ENCODE measurements around the gene RTL9.
"Not testable (repeated sequence)": the region's sequence is repeated elsewhere in the genome, so short reads cannot be mapped to it uniquely, and the experiment has no call there.

RTL9 gene

GRCh38 chrX:110346681-110347080, 12.0 kb upstream of the RTL9 start:
- no peak for DNase-seq

- no peak for DNase-seq
These were observed 625 bp downstream of the RTL9 start for GRCh38 chrX:110359273-110359672.

GRCh38 chrX:110363244-110363643, 4.6 kb downstream of the RTL9 start:
- no peak for DNase-seq

DNA sequence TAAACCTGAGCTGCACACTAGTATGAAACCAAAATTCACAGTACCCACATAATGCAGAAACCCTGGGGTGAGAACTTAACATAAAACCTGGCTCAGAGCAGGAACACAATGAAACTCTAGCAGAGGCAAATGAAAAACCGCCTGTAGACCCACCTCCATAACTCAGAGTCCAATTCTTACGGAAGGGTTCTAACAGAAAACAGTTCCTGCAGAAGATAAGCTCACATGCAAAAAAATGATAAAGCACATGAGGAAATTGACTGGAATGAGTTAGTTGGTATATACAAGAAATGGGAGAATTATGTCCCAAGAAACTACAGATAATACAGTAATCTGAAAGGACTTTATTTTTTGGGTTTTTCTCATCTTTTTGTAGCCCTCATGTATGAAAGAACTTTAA, 14.7 kb downstream of the RTL9 start:
- no peak for DNase-seq

GRCh38 chrX:110374559-110374958, 15.9 kb downstream of the RTL9 start:
- DNase-seq: no peak

GRCh38 chrX:110381216-110381615, 22.6 kb downstream of the RTL9 start:
- no peak for DNase-seq

DNA sequence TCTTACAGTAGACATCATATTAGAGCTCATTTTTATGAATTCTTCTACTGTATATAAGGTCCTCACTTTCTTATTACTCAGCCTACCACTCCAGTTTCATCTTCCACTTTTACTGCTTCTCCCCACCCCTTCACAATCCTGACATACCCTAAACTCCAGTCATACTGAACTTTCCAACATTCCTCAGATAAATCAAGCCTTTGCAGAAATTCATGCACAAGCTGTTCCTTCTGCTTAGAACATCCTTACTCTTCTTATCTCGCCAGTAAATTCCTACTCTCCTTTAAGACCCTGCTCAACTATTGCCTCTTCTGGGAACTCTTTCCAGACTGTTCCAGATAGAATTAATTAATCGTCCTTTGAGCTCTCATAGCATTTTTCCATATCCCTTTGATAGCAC, 24.8 kb downstream of the RTL9 start:
- DNase-seq: no peak

DNA sequence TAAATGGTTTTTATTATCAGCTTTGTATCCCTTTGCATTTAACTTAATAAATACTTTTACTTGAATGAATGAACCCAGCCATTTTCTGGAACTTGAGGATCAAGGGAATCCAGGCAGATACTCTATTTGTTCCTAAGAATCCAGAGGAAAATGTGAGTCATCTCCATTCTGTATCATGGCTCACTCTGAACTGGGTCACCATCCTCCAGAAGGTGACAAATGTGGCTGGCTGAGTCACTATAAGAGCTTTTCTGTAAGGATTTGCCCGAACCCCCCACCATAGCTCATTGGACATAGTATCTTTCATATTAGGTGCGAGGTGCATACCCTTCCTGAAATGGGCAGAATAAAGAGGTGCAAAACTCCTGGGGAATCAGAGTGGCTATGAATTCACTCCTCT, 25.8 kb downstream of the RTL9 start:
- no peak for DNase-seq

- no peak for DNase-seq
These were observed 30.9 kb downstream of the RTL9 start for GRCh38 chrX:110389570-110389969.

- no peak for DNase-seq
These were observed 32.4 kb downstream of the RTL9 start for GRCh38 chrX:110391086-110391485.

DNA sequence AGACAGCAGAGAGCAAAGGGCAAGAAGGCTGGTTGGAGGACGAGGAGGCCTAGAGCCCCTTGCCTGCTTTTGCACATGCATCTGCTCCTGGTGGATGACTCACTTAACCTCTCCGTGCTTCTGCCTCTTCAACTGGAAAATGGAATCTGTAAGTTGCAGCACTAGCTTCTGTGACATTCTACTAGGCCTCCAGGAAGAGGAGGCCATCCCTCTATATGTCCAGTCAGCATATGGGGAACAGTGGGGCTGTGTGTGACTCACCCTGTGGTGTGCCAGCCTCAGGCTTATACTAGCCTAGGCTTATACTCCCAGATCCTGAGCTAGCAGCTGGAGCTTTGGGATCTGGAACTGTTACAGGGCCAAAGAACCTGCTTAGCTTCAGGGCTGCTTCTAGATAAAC, 36.0 kb downstream of the RTL9 start:
- no peak for DNase-seq

GRCh38 chrX:110395877-110396276, 37.2 kb downstream of the RTL9 start:
- DNase-seq: no peak

DNA sequence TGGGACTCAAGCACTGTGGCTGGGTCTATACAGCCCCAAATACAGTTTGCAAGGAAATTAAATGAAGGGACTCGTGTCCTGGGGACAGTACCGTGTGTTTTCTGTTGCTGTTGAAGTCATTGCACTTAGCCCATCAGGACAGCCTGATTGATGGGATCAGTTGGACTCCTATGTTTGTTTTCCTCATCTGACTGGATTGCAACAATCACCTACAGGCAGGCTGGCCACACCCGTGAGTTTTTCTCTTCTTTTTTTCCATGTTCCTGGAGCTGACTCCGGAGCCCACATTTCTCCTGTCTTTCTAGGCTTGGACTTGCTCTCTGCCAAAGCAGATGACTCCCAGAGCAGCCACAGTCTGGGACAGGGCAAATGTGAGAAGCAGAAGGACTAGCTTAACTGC, 38.1 kb downstream of the RTL9 start:
- no peak for DNase-seq

GRCh38 chrX:110397339-110397738, 38.7 kb downstream of the RTL9 start:
- no peak for DNase-seq

GRCh38 chrX:110397904-110398303, 39.3 kb downstream of the RTL9 start:
- no peak for DNase-seq

DNA sequence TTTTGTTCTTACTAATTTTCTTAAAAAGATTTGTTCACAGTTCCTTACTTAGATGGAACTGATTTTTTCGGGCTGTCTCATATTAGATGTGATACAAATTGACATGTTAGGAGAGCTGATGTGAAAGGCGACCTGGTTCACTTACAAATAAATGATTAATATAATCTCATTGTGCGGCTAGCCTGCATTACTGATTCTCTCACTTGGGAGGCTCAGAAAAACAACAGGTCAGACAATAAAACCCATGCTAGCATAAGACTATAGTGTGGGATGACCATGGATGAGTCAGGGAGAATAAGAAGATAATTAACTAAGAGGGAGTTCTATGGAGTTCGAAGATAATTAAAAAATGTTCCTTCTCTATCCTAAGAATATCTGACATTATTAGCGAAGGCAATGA, 40.8 kb downstream of the RTL9 start:
- no peak for DNase-seq

GRCh38 chrX:110399966-110400365, 41.3 kb downstream of the RTL9 start:
- no peak for DNase-seq

GRCh38 chrX:110401135-110401534, 42.5 kb downstream of the RTL9 start:
- no peak for DNase-seq

GRCh38 chrX:110402091-110402849, 43.6 kb downstream of the RTL9 start:
- no peak for DNase-seq

GRCh38 chrX:110402850-110403221, 44.2 kb downstream of the RTL9 start:
- DNase-seq: no peak

DNA sequence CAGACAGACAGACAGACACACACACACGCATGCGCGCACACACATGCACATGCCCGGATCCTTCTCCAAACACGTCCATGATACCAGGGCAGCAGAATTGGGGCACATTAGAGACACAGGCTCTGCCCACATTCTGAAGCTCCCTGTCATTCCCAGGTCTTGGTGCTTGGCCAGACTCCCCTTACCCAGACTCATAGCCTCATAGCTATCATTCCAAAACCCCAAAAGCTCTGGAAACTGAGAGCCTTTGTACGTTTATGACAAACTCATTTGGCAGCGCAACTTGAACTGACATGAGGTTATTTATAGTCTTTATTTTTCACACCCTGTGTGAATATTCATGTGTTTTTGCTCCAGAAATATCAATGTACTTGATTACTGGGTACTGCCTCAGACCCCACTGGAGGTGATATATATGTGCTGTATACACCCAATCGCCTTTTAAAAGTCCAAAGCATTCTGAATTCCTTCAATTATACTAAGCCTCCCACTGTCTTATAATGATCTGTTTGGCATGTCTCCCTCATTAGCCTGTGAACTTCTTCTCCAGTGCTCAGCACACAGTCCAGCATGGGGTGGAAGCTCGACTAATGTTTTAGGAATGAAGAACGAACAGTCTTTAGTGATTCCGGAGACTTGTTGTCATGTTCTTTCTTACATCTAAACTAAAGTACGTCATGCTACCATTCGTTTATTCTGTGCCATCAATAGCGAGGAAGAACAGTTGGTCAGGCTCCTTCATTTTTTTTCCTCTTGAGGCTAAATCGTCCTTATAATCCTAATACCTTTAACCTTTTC, 45.0 kb downstream of the RTL9 start:
- DNase-seq: no peak

GRCh38 chrX:110404376-110404775, 45.7 kb downstream of the RTL9 start:
- DNase-seq: no peak

GRCh38 chrX:110406250-110406649, 47.6 kb downstream of the RTL9 start:
- not testable (repeated sequence) for DNase-seq

DNA sequence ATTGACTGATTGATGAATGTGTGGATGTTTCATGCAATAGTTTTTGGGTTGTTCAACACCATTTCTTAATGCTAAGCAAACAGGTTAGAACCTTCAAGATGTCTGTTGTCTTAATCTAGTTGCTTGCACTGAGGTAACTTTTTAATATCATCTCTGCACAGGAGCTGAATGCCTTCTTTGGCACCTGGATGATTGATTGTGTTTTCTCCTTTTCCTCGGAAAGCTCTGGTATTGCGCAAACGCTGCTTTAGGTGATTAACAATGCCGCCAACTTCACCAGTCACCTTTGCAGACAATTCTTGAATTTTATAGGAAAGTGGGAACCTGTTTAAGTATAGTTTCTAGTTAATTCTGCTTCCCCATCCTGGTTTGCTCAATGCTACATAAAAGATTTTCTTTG, 48.2 kb downstream of the RTL9 start:
- DNase-seq: no peak

Measured in NCI-H524 treated with DMSO at 0.1 percent for 48 hours (cell line).